Measurements from ENCODE around the gene RALGDS. TPM values are rescaled to one million over a fixed set of nuclear protein-coding genes. Genes with fewer than 3 reads are reported as not detected.

The RALGDS gene
- total RNA-seq, 2 experiments from 2014 or later = 23.8 to 28.2 TPM

GRCh38 chr9:133169102-133169501 is 48.1 kb upstream of the RALGDS start:
- Histone ChIP-seq H3K9me2 (ENCODE audit: insufficient read depth, low read length) (no peaks in the 10 kb centered on the region), H4K20me1 (ENCODE audit: insufficient read depth, low read length) (no peaks in the 10 kb centered on the region), H3K4me2 (ENCODE audit: low read length) (no peak overlapping the region), H3K4me1 (ENCODE audit: insufficient read depth, low read length, poor library complexity, severe bottlenecking) (peaks cover 23% of the 10 kb centered on the region), H2AFZ (ENCODE audit: low read length) (no peak overlapping the region), H3K79me2 (ENCODE audit: insufficient read depth, low read depth, low read length) (no peaks in the 10 kb centered on the region), H3K9me3 (ENCODE audit: low read length) (no peaks in the 10 kb centered on the region), H3K36me3 (ENCODE audit: insufficient read depth, low read length) (no peaks in the 10 kb centered on the region), H3K27ac (ENCODE audit: low read depth, low read length, poor library complexity, severe bottlenecking) (no peak overlapping the region), H3K4me3 (ENCODE audit: low read depth, low read length, poor library complexity, severe bottlenecking) (no peak overlapping the region)
- intact Hi-C loops (cut with micrococcal nuclease; ENCODE audit: unreplicated experiment) = no loop called here
- ChIA-PET CTCF (ENCODE audit: unreplicated experiment) (no interaction called here), POLR2A (no interaction called here)
- no peak for DNase-seq (ENCODE audit: low spot score)
- TF ChIP-seq EZH2phosphoT487 (IDR thresholded peaks at IDR 0.05; ENCODE audit: borderline replicate concordance, low read depth, low read length) (no peak), CTCF (conservative IDR thresholded peaks at IDR 0.05; ENCODE audit: low read length) (no peak)
- BruUV-seq (replicated peaks) = no TSS peak

DNA sequence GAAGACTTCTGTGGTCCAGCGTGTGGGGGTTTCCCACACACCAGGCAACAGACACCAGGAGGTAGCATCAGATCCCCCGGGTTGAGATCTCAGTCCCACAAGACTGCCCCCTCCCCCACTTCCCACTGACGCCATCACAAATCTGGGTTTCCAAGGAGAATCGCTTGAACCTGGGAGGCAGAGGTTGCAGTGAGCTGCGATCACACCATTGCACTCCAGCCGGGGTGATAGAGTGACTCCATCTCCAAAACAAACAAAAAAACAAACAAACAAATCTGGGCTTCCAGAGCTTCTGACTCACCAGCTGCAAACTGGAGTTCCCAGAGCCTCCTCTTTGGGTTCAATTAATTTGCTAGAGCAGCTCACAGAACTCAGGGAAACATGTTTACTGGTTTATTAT is 47.4 kb upstream of the RALGDS start:
- TF ChIP-seq EZH2phosphoT487 (IDR thresholded peaks at IDR 0.05; ENCODE audit: borderline replicate concordance, low read depth, low read length) = no peak
- no peak for TF ChIP-seq CTCF (conservative IDR thresholded peaks at IDR 0.05; ENCODE audit: low read length)
- no peak overlapping the region for H2AFZ ChIP-seq (ENCODE audit: low read length)
- H4K20me1 ChIP-seq (ENCODE audit: insufficient read depth, low read length) = no peaks in the 10 kb centered on the region
- no peak overlapping the region for H3K27ac ChIP-seq (ENCODE audit: low read depth, low read length, poor library complexity, severe bottlenecking)
- no peak overlapping the region for H3K4me2 ChIP-seq (ENCODE audit: low read length)
- no peak overlapping the region for H3K4me3 ChIP-seq (ENCODE audit: low read depth, low read length, poor library complexity, severe bottlenecking)
- intact Hi-C loops (cut with micrococcal nuclease; ENCODE audit: unreplicated experiment) = no loop called here
- no peaks in the 10 kb centered on the region for H3K36me3 ChIP-seq (ENCODE audit: insufficient read depth, low read length)
- no peaks in the 10 kb centered on the region for H3K9me2 ChIP-seq (ENCODE audit: insufficient read depth, low read length)
- H3K9me3 ChIP-seq (ENCODE audit: low read length) = no peaks in the 10 kb centered on the region
- H3K4me1 ChIP-seq (ENCODE audit: insufficient read depth, low read length, poor library complexity, severe bottlenecking) = peaks cover 30% of the 10 kb centered on the region
- no TSS peak for BruUV-seq (replicated peaks)
- H3K79me2 ChIP-seq (ENCODE audit: insufficient read depth, low read depth, low read length) = no peaks in the 10 kb centered on the region
- DNase-seq (ENCODE audit: low spot score) = no peak
- POLR2A ChIA-PET = no interaction called here
- CTCF ChIA-PET (ENCODE audit: unreplicated experiment) = no interaction called here

DNA sequence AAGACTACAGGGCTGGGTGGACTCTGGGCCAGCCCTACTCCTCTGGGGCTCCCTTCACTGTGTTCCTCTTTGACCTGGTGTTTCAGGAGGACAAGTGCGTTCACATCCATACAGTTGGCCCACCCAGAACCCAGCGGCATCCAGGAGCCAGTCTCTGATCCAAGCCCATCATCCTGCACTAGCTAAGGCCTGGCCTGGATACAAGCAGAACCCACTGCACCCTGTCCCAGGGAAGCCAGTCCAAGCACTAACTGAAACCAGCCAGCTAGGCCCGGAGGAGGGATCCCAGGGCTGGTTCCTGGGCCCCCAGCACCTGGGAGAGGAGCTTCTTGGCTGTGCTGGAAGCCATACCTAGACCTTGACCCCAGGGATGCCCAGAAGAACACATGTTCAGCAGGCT is 46.7 kb upstream of the RALGDS start:
- no peak overlapping the region for H3K4me2 ChIP-seq (ENCODE audit: low read length)
- H3K4me1 ChIP-seq (ENCODE audit: insufficient read depth, low read length, poor library complexity, severe bottlenecking) = peaks cover 32% of the 10 kb centered on the region
- H3K4me3 ChIP-seq (ENCODE audit: low read depth, low read length, poor library complexity, severe bottlenecking) = no peak overlapping the region
- H3K79me2 ChIP-seq (ENCODE audit: insufficient read depth, low read depth, low read length) = no peaks in the 10 kb centered on the region
- H3K9me2 ChIP-seq (ENCODE audit: insufficient read depth, low read length) = no peaks in the 10 kb centered on the region
- no peaks in the 10 kb centered on the region for H3K36me3 ChIP-seq (ENCODE audit: insufficient read depth, low read length)
- no peak overlapping the region for H2AFZ ChIP-seq (ENCODE audit: low read length)
- TF ChIP-seq CTCF (conservative IDR thresholded peaks at IDR 0.05; ENCODE audit: low read length) = no peak
- TF ChIP-seq EZH2phosphoT487 (IDR thresholded peaks at IDR 0.05; ENCODE audit: borderline replicate concordance, low read depth, low read length) = no peak
- intact Hi-C loops (cut with micrococcal nuclease; ENCODE audit: unreplicated experiment) = no loop called here
- BruUV-seq (replicated peaks) = no TSS peak
- no peaks in the 10 kb centered on the region for H3K9me3 ChIP-seq (ENCODE audit: low read length)
- H3K27ac ChIP-seq (ENCODE audit: low read depth, low read length, poor library complexity, severe bottlenecking) = no peak overlapping the region
- no peaks in the 10 kb centered on the region for H4K20me1 ChIP-seq (ENCODE audit: insufficient read depth, low read length)
- DNase-seq (ENCODE audit: low spot score) = no peak
- CTCF ChIA-PET (ENCODE audit: unreplicated experiment) = no interaction called here
- POLR2A ChIA-PET = no interaction called here

Measured in OCI-LY7 (cell line).